Stimulated activated CD4-positive, alpha-beta T cell treated with anti-CD3 and anti-CD28 coated beads, Interleukin-2, amount 100 ng/mL, for 4 hours (primary cell): ENCODE results near the gene TIGD7.
"Not testable (repeated sequence)": the region's sequence is repeated elsewhere in the genome, so short reads cannot be mapped to it uniquely, and the experiment has no call there.

Experiments used
- DNase-seq: peaks from one replicate; pipeline ENCODE4 v3.0.0-alpha.2; 2020; ENCODE audit warnings: low read depth

TIGD7 gene

DNA sequence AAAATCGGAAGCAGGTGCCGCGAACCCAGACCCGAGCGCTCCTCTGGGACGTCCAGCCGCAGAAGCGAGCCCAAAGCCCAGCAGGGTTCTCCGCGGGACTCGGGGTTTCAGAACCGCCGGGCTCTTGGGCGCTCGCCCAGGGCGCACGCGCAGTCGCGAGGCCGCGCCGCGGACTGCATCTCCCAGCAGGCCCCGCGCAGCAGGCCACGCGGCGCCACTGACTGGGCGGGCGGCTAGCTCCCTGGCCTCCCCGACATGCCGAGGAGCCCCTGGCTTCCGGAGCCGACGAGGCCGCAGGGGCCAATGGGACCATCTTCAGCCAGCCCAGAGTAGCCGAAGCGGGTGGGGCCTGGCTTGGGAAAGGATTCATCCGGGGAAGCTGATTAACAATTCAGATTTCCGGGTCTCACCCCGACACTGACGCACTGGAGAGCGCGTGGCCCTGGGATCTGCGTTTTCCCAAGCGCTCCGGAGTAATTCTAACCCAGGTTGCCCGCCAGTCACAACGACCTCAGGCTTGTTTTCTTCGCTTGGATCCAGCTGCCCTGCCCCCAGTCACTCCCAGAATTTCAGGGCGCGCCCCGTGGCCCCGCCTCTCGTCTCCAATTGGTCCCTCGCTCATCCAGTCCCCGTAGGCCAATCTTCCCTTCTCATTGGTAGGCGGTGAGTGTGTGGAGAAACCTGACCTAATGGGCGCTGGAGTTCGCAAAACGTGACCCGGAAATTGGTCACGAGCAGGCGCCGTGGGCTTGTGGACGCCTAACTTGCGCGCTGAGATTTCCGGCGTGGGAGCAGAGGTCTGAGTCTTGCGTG is 22.3 kb downstream of the TIGD7 start, which contains the start of gene ZNF263:
Gene ZNF263 (plus strand): TSS at position 762 of the 813 bp plus-strand sequence. CDS start 328 bp downstream, outside the sequence.
- DNase-seq: peak; percentile 91

DNA sequence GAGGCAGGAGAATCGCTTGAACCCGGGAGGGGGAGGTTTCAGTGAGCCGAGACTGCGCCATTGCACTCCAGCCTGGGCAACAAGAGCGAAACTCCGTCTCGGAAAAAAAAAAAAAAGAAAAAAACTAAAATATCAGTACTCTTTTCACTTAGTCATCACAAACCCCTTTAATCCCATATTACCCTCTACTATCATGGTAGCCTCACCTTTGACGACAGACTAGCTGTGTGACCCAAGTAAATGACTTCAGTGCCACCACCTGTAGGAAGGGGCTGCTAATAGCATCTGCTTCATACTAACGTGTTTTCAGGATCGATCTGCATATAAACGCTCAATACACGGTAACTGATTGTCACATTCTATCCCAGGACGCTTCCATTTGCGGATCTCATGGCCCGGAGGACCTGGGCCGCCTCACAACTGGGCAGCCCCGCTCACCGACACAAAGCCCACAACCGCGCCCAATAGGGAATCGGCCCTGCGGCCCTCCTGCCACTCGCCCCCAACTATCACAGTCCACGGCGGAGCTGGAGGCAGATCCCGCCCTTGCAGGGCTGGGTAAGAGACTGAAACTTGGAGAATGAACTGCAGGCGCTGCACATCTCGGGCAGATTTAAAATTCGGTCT is 23.0 kb downstream of the TIGD7 start:
- DNase-seq: no peak

DNA sequence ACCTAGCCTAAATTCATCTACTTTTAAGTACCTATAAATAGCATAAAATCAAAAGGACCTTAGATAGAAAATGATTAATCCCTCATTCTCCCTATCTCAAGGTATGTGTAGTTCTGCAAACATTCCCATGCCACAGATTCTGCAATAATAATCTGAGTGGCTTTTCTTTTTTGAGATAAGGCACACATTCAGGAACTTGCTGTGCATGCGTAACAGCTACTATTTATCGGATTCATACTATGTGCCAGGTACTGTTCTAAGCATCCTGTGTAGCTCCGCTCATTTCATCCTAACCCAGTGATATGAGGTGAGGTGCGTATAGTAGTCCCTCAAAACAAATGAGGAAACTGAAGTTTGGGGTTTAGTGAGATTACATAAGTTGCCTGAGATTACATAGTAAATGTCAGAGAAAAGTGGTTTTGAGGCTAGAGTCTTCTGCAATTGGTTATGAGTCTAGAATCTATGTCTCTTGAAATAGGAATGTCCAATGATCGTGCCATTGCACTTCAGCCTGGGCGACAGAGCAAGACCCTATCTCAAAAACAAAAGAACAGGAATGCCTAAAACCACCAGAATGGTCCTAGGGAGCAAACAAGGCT is 23.9 kb downstream of the TIGD7 start:
- no peak for DNase-seq

DNA sequence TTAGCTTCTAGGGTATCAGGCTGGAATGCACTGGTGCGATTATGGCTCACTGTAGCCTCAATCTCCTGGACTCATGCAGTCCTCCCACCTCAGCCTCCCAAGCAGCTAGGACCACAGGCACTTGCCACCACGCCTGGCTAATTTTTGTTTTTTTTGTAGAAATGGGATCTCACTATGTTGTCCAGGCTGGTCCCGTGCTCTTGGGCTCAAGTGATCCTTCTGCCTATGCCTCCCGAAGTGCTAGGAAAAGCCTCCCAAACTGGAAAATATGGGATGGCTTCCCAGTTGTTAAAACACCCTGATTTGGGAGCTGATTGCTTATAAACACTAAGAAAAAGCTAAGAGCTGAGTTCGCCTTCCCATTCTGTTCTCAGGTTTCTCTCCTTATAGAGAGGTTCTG is 28.6 kb downstream of the TIGD7 start:
- DNase-seq: no peak

DNA sequence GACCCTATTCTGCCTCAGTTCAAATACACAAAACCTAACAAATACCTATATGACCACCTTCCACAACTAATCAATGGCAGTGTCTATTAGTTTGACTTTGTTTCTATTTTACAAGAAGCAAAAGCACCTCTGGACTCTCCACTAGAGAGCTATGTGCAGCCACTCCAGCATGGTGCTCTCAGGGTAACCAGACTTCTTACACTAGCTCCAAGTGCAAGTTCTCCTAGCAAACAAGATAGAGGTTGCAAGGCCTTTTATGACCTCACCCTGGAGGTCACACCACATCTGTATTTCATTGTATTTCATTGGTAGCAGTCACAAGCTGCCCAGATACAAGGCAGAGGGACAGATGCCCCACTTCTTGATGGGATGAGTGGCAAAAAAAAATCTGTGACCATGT is 30.3 kb downstream of the TIGD7 start:
- no peak for DNase-seq

DNA sequence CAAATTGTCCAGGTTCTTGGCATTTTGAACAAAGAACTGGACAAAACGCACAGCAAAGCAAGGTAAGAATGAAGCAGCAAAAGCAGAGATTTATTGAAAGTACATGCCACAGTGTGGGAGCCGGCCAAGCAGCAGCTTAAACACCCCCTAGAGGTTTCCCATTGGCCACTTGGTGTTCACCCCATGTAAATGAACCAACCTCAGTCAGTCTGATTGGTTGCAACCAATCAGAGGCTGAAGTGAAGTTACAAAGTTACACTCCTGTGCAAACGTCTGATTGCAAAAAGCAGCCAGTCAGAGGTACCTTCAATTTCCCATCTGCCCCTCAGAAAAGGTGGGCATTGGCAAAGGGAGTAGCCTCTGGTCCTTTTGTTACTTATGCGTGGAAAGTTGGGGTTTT is 30.7 kb downstream of the TIGD7 start:
- DNase-seq: no peak

DNA sequence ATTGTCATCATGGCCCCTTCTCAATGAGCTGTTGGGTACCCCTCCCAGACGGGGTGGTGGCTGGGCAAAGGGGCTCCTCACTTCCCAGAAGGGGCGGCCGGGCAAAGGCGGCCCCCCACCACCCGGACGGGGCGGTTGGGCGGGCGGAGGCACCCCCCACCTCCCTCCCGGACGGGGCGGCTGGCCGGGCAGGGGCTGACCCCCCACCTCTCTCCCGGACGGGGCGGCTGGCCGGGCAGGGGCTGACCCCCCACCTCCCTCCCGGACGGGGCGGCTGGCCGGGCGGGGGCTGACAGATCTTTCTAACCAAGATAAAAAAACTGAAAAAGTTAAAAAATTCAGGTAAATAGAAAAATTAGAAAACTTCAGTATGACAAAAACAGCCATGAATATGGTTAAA is 33.9 kb downstream of the TIGD7 start:
- not testable (repeated sequence) for DNase-seq

DNA sequence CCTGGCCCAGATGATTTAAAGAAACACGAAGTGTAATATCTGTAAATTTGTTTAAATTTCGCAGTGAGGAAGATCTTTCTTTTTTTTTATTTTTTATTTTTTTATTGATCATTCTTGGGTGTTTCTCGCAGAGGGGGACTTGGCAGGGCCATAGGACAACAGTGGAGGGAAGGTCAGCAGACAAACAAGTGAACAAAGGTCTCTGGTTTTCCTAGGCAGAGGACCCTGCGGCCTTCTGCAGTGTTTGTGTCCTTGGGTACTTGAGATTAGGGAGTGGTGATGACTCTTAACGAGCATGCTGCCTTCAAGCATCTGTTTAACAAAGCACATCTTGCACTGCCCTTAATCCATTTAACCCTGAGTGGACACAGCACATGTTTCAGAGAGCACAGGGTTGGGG is 34.5 kb downstream of the TIGD7 start:
- DNase-seq: not testable (repeated sequence)

DNA sequence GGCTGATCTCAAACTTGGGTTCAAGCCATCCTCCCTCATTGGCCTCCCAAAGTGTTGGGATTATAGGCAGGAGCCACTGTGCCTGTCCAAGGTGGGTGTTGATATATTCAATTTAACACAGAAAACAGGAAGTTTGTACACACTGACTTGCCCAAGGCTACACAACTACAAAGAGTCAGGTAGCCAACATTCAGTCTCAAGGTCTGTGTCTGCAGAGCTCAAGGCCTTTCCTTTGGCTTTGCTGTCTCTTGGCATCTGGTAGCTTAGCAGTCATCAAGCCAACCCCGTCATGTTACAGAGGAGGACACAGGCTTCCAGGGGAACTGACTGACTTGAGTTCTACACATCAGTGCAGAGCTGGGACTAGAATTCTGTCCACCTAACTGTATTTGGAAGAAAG is 36.9 kb downstream of the TIGD7 start:
- no peak for DNase-seq

DNA sequence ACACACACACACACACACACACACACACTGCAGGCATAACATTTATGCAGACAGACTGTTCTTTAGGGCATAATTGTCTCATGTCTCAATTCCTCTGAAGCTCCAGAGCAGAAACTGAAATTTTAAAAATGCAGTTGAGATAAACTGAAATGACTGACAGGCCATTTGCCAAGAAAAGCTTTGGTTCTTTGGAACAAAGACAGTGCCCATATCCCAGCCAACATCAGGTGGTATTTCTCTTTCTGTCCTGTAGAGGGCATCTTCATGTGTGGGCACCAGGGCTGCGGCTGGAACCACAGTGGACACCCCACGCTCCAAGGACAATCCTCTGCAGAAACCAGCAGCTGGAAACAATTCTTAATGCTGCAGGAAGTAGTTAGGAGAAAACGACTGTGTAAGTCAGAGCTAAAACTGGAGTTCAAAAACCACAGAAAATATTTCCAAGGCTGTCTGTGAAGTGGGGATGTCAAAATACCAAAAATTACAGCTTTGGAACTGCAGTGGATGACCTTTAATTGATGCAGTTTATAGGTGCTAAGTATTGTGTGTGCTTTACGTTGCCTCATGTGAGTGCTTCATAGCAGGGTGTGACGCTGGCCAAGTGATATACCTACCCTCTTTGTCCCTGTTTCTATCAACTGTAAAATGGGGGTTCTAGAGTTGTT is 38.2 kb downstream of the TIGD7 start:
- no peak for DNase-seq

DNA sequence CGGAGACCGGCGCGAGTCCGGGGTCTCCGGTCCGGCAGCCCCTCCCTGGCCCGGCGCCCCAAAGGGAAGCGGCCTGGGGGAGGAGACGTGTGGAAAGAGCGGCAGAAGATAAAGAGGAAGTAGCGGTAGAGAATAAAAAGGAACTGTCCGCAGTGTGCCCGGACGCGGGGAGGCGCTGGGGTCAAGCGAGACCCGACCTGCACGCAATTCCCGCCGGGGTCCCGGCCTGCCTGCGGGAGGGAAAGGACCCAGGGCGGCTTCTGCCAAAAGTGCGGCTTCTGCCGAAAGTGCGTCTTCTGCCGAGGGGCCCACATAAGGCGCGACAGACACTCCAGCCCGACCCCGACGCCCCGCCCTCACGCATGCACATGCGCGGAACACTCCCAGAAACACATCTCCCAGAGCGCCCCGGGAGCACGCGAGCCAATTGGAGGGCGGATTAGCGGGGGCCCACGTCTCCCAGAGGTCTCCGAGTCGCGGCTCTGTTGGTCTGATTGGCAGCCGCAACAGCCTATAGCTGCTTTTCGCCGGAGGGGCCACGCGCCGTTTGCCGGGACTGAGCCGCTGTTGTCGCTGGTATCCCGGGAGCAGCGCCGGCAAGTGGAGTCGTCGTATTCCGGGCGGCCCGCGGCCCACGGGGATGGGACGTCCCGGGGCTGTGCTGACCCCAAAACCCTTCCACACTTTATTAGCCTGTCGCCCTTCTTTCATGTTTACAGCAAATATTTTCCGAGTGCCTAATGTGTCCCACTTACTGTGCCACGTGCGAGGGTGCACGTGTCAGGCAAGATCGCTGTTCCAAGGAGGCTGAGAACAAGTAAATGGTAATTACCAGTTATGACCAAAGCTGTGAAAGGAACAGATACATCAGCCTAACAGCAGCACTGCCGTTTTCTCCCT is 40.8 kb downstream of the TIGD7 start:
- DNase-seq: peak; percentile 98

DNA sequence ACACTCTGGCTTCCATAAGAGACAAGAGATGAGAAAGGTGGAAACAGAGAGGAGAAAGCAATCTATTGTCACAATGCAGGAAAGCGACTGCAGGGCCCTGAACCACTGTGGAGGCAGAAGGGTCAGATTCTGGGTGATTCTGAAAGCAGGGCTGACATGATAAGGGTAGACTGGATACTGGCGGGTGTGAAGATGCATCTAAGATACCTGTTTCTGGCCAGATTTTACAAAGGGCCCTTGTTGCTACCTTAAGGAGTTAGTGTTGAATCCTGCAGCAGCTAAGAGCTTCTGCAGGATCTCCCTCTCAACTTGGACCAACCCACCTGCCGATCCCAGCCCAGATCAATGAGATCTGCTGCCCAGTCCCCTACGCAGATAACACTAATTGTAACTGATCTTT is 42.7 kb downstream of the TIGD7 start:
- DNase-seq: no peak

DNA sequence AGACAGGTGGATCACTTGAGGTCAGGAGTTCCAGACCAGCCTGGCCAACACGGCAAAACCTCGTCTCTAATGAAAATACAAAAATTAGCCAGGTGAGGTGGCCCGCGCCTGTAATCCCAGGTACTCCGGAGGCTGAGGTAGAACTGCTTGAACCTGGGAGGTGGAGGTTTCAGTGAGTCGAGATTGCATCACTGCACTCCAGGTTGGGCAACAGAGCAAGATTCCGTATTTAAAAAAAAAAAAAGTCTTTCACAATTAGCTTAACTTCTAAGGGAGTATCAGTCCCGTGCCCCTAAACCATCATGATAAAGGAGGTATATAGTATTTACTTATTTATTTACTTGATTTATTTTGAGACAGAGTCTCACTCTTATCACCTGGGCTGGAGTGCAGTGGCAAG is 45.4 kb downstream of the TIGD7 start:
- no peak for DNase-seq

DNA sequence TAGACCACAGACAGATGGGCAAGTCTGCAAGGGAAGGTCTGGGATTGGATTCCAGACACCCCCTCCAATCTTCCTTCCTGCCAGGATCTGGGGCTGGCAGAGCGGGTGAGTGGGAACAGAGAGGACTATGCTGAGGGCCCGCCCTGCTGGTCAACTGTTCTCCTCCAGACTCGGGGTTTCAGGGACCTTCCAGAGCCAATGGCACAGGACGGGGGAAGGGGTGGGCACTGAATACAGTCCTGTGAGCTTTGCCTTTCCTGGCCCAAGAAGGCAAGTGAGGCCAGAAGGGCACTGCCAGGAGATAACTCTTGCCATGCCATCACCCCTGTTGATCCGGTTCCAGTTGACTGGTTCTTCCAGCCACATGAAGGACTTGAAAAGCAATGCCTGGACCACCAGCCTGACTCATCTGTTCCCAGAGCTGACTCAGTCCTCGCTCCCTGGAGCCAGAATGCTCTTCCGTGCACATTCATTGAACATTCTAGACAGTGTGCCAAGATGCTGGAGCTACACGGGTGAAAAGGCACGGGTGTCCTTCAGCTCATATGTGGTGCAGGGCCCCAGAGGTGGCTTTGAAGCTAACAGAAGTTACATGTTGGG is 48.3 kb downstream of the TIGD7 start:
- DNase-seq: no peak

DNA sequence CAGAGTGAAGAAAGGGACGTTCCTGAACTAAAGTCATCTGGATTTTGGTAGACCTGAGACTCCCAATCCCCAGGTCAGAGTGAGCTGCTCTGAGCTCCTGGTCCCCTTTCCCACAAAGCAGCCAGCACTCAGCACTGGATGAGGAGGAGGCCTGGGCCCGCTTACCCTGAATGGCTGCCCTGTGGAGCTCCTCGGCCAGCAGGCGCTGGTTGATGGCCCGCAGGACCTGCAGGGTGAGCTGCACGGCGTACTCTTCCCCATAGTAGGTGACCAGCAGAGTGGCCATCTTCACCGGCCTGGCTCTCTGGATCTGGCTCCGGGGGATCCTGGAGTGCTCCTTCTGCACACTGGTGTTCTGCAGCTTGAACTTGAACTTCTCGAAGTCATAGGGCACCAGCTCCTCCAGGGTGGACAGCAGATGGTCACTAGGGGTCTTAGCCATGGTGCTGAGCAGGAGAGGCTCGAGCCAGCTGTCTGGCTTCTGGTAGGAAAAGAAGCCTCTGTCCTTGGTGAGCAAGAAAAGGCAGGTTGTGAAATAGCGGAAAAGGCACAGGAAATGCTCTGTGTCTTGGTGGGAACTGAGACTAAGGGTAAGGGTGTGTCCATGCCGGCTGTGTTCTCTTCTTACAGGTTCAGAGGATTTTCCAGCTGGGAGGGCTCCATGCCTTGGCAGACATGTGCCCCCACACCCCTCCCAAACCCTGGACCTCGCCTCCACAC is 48.9 kb downstream of the TIGD7 start, which contains the start of gene MEFV:
Gene MEFV (minus strand): TSS at position 488 of the 720 bp plus-strand sequence. CDS start 46 bp downstream, at position 442.
- no peak for DNase-seq

DNA sequence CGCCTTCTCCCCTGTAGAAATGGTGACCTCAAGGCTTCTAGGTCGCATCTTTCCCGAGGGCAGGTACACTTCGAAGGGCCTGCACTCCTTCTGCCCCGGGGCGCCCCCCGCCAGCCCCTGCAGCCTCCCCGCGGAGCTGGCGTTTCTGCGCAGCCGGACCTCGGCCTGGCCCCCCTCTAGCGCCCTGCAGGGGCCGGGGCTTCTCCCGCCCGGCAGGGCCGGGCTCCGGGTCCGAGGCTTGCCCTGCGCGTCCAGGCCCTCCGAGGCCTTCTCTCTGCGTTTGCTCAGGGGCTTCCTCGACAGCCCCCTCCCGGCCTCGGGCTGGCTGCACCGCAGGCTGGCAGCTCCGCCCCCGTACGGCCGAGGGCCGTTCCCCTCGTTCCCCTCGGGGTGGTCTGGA is 50.9 kb downstream of the TIGD7 start:
- no peak for DNase-seq

DNA sequence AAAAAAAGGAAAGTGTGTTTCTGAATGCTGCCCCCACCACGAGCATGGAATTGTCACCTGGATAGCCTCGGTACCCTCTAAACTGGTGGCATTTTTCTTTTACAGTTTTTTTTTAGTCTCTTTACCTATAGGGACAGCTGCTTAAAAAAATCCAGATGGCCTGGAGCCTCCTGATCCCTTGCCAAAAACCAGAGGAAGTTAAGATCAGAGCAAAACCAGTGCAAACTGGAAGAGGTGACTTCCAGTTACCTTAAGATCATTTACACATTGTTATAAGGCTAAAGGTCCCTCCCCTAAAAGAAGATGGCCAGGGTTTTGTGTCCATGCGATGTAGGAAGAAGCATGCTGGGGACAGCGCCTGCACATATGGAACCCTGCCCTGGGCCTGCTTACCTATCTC is 52.3 kb downstream of the TIGD7 start:
- DNase-seq: no peak

DNA sequence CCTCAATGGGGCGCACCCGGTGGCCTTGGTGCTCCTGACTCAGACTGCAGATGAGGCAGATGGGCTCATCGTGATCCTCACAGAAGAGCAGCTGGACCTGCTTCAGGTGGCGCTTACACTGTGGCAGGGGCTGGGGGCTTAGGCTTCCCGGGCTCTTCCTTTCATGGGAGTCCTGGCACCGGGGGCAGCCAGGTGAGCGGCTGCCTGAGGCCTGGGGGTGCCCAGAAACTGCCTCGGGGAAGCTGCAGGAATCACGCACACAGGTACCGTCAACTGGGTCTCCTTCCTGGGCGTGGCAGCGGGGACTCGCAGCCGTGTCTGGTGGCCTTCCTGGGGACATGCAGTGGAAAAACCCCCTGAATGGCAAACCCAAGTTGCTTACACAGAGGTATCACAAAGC is 55.8 kb downstream of the TIGD7 start:
- DNase-seq: no peak

DNA sequence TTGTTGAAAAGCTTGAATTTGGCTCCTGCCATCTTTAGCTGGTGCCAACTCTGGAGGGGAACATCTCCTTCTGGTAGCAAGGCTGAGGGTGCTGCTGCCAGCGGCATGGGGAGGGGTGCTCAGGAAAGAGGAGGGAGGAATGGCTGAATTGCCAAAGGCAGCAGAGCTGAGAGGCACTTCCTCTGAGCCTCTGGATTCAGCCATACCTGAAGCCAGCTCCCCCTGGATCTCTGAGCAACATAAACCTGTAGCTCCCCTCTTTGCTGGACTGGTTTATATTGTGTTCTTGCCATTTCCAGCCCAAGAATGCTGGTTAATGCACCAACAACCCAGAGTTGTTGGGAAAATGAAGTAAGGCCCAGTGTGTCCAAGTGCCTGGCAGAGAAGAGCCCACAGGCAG is 56.2 kb downstream of the TIGD7 start:
- DNase-seq: no peak
